ENCODE data around the gene CFHR1. TPM values are rescaled to one million over a fixed set of nuclear protein-coding genes. Genes with fewer than 3 reads are reported as not detected.
A peak's percentile ranks its signal among the peaks of the same experiment; 100 is the strongest.
"Not testable (repeated sequence)": the region's sequence is repeated elsewhere in the genome, so short reads cannot be mapped to it uniquely, and the experiment has no call there.

The CFHR1 gene
- total and polyA plus RNA-seq, 5 donors from 2014 or later, result not detected

GRCh38 chr1:196794103-196794502 is 25.4 kb upstream of the CFHR1 start:
- H3K27ac Mint-ChIP-seq; H3K36me3 ChIP-seq (ENCODE audit: control insufficient read depth, insufficient read depth, low read length); H3K27me3 Mint-ChIP-seq; H3K27me3 ChIP-seq (ENCODE audit: control insufficient read depth, insufficient read depth, low read length); H3K9me3 ChIP-seq (ENCODE audit: control insufficient read depth in 2 of 2, low read length in 2 of 2); H3K36me3 Mint-ChIP-seq; DNase-seq; H3K27ac ChIP-seq (ENCODE audit: insufficient read depth, low read length, poor library complexity, severe bottlenecking); H3K4me1 Mint-ChIP-seq; ATAC-seq (ENCODE audit: low read depth in 2 of 2); H3K4me3 Mint-ChIP-seq; H3K4me3 ChIP-seq (ENCODE audit: low read depth, low read length); H3K4me1 ChIP-seq (ENCODE audit: control insufficient read depth, insufficient read depth, low read length, poor library complexity, severe bottlenecking): not testable (repeated sequence)
- H3K9me3 Mint-ChIP-seq, result peaks cover 0 to 16% (median 0%) of the 10 kb centered on the region in 7 donors

- Histone ChIP-seq H3K4me1 (ENCODE audit: control insufficient read depth, insufficient read depth, low read length, poor library complexity, severe bottlenecking) (no peaks in the 10 kb centered on the region), H3K36me3 (ENCODE audit: control insufficient read depth, insufficient read depth, low read length) (no peaks in the 10 kb centered on the region), H3K27me3 (ENCODE audit: control insufficient read depth, insufficient read depth, low read length) (no peaks in the 10 kb centered on the region), H3K27ac (ENCODE audit: insufficient read depth, low read length, poor library complexity, severe bottlenecking) (no peak overlapping the region), H3K4me3 (ENCODE audit: low read depth, low read length) (no peak overlapping the region), H3K9me3 (ENCODE audit: control insufficient read depth in 2 of 2, low read length in 2 of 2) (no peaks in the 10 kb centered on the region)
- Mint-ChIP-seq H3K9me3 (peaks cover 0 to 26% (median 0%) of the 10 kb centered on the region in 7 donors), H3K4me3 (no peak overlapping the region), H3K4me1 (no peaks in the 10 kb centered on the region), H3K27ac (no peak overlapping the region), H3K36me3 (no peaks in the 10 kb centered on the region), H3K27me3 (no peaks in the 10 kb centered on the region)
- DNase-seq (no peak), ATAC-seq (ENCODE audit: low read depth in 2 of 2) (no peak)
These were observed 21.6 kb upstream of the CFHR1 start for GRCh38 chr1:196797891-196798290.

DNA sequence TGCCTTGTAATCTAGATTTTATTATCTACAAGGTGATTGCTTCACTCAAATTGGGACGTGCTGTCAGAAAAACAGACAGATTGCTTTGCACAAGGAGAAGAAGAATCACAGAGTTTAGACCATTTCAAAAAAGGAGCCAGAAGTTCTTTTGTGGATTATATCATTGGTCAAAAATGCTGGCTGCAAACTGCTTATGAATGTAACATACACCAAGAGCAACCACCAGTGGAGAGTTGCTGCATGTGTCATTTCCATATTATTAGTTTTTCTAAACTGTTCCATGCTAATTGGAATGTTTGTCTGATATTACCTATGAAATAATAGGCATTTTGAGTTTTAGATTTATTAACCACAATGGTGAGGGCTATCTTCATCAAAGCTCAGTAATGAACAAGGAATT is 17.6 kb upstream of the CFHR1 start:
- H3K9me3 ChIP-seq (ENCODE audit: control insufficient read depth in 2 of 2, low read length in 2 of 2); ATAC-seq (ENCODE audit: low read depth in 2 of 2); H3K36me3 ChIP-seq (ENCODE audit: control insufficient read depth, insufficient read depth, low read length); H3K27ac Mint-ChIP-seq; H3K36me3 Mint-ChIP-seq; H3K4me3 ChIP-seq (ENCODE audit: low read depth, low read length); H3K4me3 Mint-ChIP-seq; H3K4me1 Mint-ChIP-seq; H3K4me1 ChIP-seq (ENCODE audit: control insufficient read depth, insufficient read depth, low read length, poor library complexity, severe bottlenecking); H3K27me3 ChIP-seq (ENCODE audit: control insufficient read depth, insufficient read depth, low read length); H3K27me3 Mint-ChIP-seq; DNase-seq; H3K27ac ChIP-seq (ENCODE audit: insufficient read depth, low read length, poor library complexity, severe bottlenecking): not testable (repeated sequence)
- H3K9me3 Mint-ChIP-seq, result peaks cover 0 to 14% (median 0%) of the 10 kb centered on the region in 7 donors

GRCh38 chr1:196808529-196809235 is 10.8 kb upstream of the CFHR1 start:
- Histone ChIP-seq H3K9me3 (ENCODE audit: control insufficient read depth in 2 of 2, low read length in 2 of 2) (no peaks in the 10 kb centered on the region), H3K27me3 (ENCODE audit: control insufficient read depth, insufficient read depth, low read length) (no peaks in the 10 kb centered on the region), H3K36me3 (ENCODE audit: control insufficient read depth, insufficient read depth, low read length) (no peaks in the 10 kb centered on the region), H3K4me3 (ENCODE audit: low read depth, low read length) (no peak overlapping the region), H3K27ac (ENCODE audit: insufficient read depth, low read length, poor library complexity, severe bottlenecking) (no peak overlapping the region), H3K4me1 (ENCODE audit: control insufficient read depth, insufficient read depth, low read length, poor library complexity, severe bottlenecking) (no peaks in the 10 kb centered on the region)
- H3K27me3 Mint-ChIP-seq, result no peaks in the 10 kb centered on the region
- H3K9me3 Mint-ChIP-seq, result peaks cover 0 to 1% (median 0%) of the 10 kb centered on the region in 7 donors
- no peak overlapping the region for H3K4me3 Mint-ChIP-seq
- ATAC-seq (ENCODE audit: low read depth in 2 of 2), result no peak
- no peak overlapping the region for H3K27ac Mint-ChIP-seq
- H3K36me3 Mint-ChIP-seq, result no peaks in the 10 kb centered on the region
- DNase-seq, result no peak
- H3K4me1 Mint-ChIP-seq, result no peaks in the 10 kb centered on the region

- not testable (repeated sequence) for H3K9me3 ChIP-seq (ENCODE audit: control insufficient read depth in 2 of 2, low read length in 2 of 2); H3K27me3 Mint-ChIP-seq; H3K4me1 ChIP-seq (ENCODE audit: control insufficient read depth, insufficient read depth, low read length, poor library complexity, severe bottlenecking); H3K4me1 Mint-ChIP-seq; H3K27ac ChIP-seq (ENCODE audit: insufficient read depth, low read length, poor library complexity, severe bottlenecking); H3K36me3 ChIP-seq (ENCODE audit: control insufficient read depth, insufficient read depth, low read length); H3K4me3 Mint-ChIP-seq; H3K4me3 ChIP-seq (ENCODE audit: low read depth, low read length); H3K27me3 ChIP-seq (ENCODE audit: control insufficient read depth, insufficient read depth, low read length); H3K27ac Mint-ChIP-seq; H3K9me3 Mint-ChIP-seq; ATAC-seq (ENCODE audit: low read depth in 2 of 2); DNase-seq; H3K36me3 Mint-ChIP-seq
These were observed 2.1 kb upstream of the CFHR1 start for GRCh38 chr1:196817442-196817841.

DNA sequence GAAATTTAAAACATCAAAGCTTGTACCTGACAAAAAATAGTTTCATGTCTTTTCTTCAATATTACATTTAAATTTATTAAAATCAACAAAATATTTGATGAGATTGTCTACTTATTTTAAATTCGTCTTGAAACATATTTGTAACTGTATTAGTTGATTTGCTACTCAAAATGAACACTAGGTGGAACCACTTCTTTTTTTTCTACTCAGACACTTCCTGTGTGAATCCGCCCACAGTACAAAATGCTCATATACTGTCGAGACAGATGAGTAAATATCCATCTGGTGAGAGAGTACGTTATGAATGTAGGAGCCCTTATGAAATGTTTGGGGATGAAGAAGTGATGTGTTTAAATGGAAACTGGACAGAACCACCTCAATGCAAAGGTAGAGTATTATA is 8.3 kb downstream of the CFHR1 start:
- H3K9me3 Mint-ChIP-seq; H3K27ac Mint-ChIP-seq; H3K36me3 ChIP-seq (ENCODE audit: control insufficient read depth, insufficient read depth, low read length); H3K4me3 ChIP-seq (ENCODE audit: low read depth, low read length); H3K27ac ChIP-seq (ENCODE audit: insufficient read depth, low read length, poor library complexity, severe bottlenecking); H3K36me3 Mint-ChIP-seq; H3K27me3 Mint-ChIP-seq; H3K27me3 ChIP-seq (ENCODE audit: control insufficient read depth, insufficient read depth, low read length); H3K4me3 Mint-ChIP-seq; H3K9me3 ChIP-seq (ENCODE audit: control insufficient read depth in 2 of 2, low read length in 2 of 2); H3K4me1 ChIP-seq (ENCODE audit: control insufficient read depth, insufficient read depth, low read length, poor library complexity, severe bottlenecking); H3K4me1 Mint-ChIP-seq: not testable (repeated sequence)
- ATAC-seq (ENCODE audit: low read depth in 2 of 2) (peak in 1 of 2 donors; percentile 52), DNase-seq (peak in 2 of 3 donors; percentile 25 to 49)

DNA sequence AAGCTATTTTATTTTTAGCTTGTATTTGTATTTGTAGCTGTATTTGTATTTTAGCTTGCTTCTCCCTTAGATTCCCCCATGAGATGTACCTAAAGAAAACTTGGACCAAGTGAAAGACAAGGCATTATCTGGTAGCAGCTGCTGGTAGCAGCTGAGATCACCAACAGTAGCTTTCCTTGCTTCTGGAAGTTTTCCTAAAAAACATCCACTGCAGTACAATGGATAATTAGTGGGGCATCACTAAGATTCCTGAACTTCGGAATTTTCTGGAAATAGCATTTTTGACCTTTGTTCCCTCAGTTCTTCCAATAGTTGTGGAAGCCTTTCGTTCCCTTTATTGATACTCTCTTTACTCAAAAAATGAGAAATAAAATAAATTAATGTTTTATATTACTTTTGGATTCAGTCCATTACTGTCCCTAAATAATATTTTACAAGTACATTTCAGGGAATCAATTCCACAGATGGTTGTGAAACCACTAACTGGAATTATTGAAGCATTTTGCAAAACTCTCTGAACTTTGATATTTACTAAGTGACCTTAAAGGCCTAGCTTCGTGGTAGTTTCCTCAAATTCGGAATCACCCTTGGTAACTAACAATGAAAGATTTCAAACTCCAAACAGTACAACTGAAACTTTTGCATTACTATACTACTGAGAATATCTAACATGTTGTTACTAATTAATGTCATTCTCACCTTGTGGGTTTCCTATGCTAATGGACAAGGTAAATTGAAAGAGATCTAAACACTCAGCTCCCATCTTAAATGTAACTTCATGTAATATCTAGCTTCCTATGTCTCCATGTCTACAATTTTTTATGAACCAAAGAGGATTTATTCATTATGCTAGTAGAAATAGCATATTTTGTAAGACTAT is 30.3 kb downstream of the CFHR1 start:
- H3K36me3 ChIP-seq (ENCODE audit: control insufficient read depth, insufficient read depth, low read length); DNase-seq; H3K27me3 Mint-ChIP-seq; H3K4me1 Mint-ChIP-seq; ATAC-seq (ENCODE audit: low read depth in 2 of 2); H3K4me3 ChIP-seq (ENCODE audit: low read depth, low read length); H3K27ac Mint-ChIP-seq; H3K4me1 ChIP-seq (ENCODE audit: control insufficient read depth, insufficient read depth, low read length, poor library complexity, severe bottlenecking); H3K27me3 ChIP-seq (ENCODE audit: control insufficient read depth, insufficient read depth, low read length); H3K4me3 Mint-ChIP-seq; H3K9me3 ChIP-seq (ENCODE audit: control insufficient read depth in 2 of 2, low read length in 2 of 2); H3K36me3 Mint-ChIP-seq; H3K27ac ChIP-seq (ENCODE audit: insufficient read depth, low read length, poor library complexity, severe bottlenecking); H3K9me3 Mint-ChIP-seq: not testable (repeated sequence)

GRCh38 chr1:196856053-196856452 is 36.5 kb downstream of the CFHR1 start:
- Mint-ChIP-seq H3K9me3 (peaks cover 0 to 1% (median 0%) of the 10 kb centered on the region in 7 donors), H3K36me3 (no peaks in the 10 kb centered on the region), H3K27ac (no peak overlapping the region), H3K4me1 (no peaks in the 10 kb centered on the region), H3K27me3 (no peaks in the 10 kb centered on the region), H3K4me3 (no peak overlapping the region)
- Histone ChIP-seq H3K36me3 (ENCODE audit: control insufficient read depth, insufficient read depth, low read length) (no peaks in the 10 kb centered on the region), H3K27ac (ENCODE audit: insufficient read depth, low read length, poor library complexity, severe bottlenecking) (no peak overlapping the region), H3K27me3 (ENCODE audit: control insufficient read depth, insufficient read depth, low read length) (no peaks in the 10 kb centered on the region), H3K4me1 (ENCODE audit: control insufficient read depth, insufficient read depth, low read length, poor library complexity, severe bottlenecking) (no peaks in the 10 kb centered on the region), H3K9me3 (ENCODE audit: control insufficient read depth in 2 of 2, low read length in 2 of 2) (no peaks in the 10 kb centered on the region), H3K4me3 (ENCODE audit: low read depth, low read length) (no peak overlapping the region)
- DNase-seq (no peak), ATAC-seq (ENCODE audit: low read depth in 2 of 2) (peak in 1 of 2 donors; percentile 24)
